A673 (cell line): Measurements from ENCODE around the gene HPGDS. TPM values are rescaled to one million over a fixed set of nuclear protein-coding genes. Genes with fewer than 3 reads are reported as not detected.
"Not testable (repeated sequence)": the region's sequence is repeated elsewhere in the genome, so short reads cannot be mapped to it uniquely, and the experiment has no call there.

Experiments
- BruUV-seq: library from RNA; stranded (reverse); fragments of 400-500 nt; replicated peaks from 2 replicates; lab custom pipeline; 2021; lab: Mats Ljungman, UMichigan
- CTCF ChIA-PET: fragments of 300-600 bp; sonication (Branson Sonifier 250); formaldehyde crosslinking; loops from one replicate; lab custom pipeline; 2022; ENCODE audit warnings: antibody characterized with exemption; lab: Charles Lee
- POLR2A ChIA-PET: fragments of 300-600 bp; sonication (Branson Sonifier 250); formaldehyde crosslinking; loops from one replicate; lab custom pipeline; 2022; ENCODE audit warnings: antibody characterized with exemption; ENCODE audit not compliant: low non-redundant PET; lab: Charles Lee
- DNase-seq: peaks from one replicate; pipeline ENCODE4 v3.0.0-alpha.2; 2015; ENCODE audit warnings: low spot score
- H3K27ac ChIP-seq: fragments of 200-600 bp; sonication (generic); 2 replicates; pipeline ENCODE4 v1.5.1; 2016; ENCODE audit warnings: mixed run types, low read depth, mild to moderate bottlenecking, mixed read lengths, antibody characterized with exemption, low read length; ENCODE audit not compliant: poor library complexity, severe bottlenecking
- H3K27me3 ChIP-seq: fragments of 200-600 bp; sonication (generic); replicated peaks from 2 replicates; pipeline ENCODE4 v1.6.1; 2017; ENCODE audit warnings: mixed run types, low read depth, mild to moderate bottlenecking, mixed read lengths, antibody characterized with exemption, low read length; ENCODE audit not compliant: insufficient read depth, poor library complexity
- H3K36me3 ChIP-seq: fragments of 200-600 bp; sonication (generic); 2 replicates; pipeline ENCODE4 v1.6.1; 2016; ENCODE audit warnings: mixed run types, mild to moderate bottlenecking, mixed read lengths, antibody characterized with exemption, low read length; ENCODE audit not compliant: insufficient read depth, poor library complexity, severe bottlenecking
- H3K4me1 ChIP-seq: fragments of 200-600 bp; sonication (generic); 2 replicates; pipeline ENCODE4 v1.6.1; 2017; ENCODE audit warnings: mixed run types, mild to moderate bottlenecking, mixed read lengths, antibody characterized with exemption, low read length; ENCODE audit not compliant: insufficient read depth, poor library complexity, severe bottlenecking
- H3K4me3 ChIP-seq: fragments of 200-600 bp; sonication (generic); 2 replicates; pipeline ENCODE4 v1.5.1; 2016; ENCODE audit warnings: low read depth, mixed run types, mild to moderate bottlenecking, mixed read lengths, low read length; ENCODE audit not compliant: poor library complexity, severe bottlenecking
- H3K9me3 ChIP-seq: fragments of 200-600 bp; sonication (generic); 2 replicates; pipeline ENCODE4 v1.6.1; 2016; ENCODE audit warnings: mixed run types, low read depth, mild to moderate bottlenecking, mixed read lengths, antibody characterized with exemption, low read length; ENCODE audit not compliant: poor library complexity, severe bottlenecking
- EZH2 ChIP-seq: fragments of 200-600 bp; sonication (generic); IDR thresholded peaks from 2 replicates; pipeline ENCODE4 v1.6.1; 2017; ENCODE audit warnings: borderline replicate concordance, low read depth, mild to moderate bottlenecking, mixed read lengths, antibody characterized with exemption, low read length; ENCODE audit not compliant: poor library complexity, severe bottlenecking
- intact Hi-C: fragments of 100-400 bp; cut with micrococcal nuclease; formaldehyde crosslinking; loops from one replicate; pipeline ENCODE4 v1.10.0; 2022; ENCODE audit not compliant: unreplicated experiment
- total RNA-seq: library from RNA; stranded (reverse); gene quantifications from 2 replicates; pipeline ENCODE4 v1.2.3, GENCODE V29; 2021
- TF ChIP-seq, protein P1 (sequence below): fragments of 300-800, 200-600 bp; sonication (generic); conservative IDR thresholded peaks from 2 replicates; pipeline ENCODE4 v1.5.1; 2017; ENCODE audit warnings: low read depth, mild to moderate bottlenecking, antibody characterized with exemption, low read length, moderate library complexity, mixed read lengths

The HPGDS gene
- total RNA-seq, 1 experiment from 2014 or later = not detected

DNA sequence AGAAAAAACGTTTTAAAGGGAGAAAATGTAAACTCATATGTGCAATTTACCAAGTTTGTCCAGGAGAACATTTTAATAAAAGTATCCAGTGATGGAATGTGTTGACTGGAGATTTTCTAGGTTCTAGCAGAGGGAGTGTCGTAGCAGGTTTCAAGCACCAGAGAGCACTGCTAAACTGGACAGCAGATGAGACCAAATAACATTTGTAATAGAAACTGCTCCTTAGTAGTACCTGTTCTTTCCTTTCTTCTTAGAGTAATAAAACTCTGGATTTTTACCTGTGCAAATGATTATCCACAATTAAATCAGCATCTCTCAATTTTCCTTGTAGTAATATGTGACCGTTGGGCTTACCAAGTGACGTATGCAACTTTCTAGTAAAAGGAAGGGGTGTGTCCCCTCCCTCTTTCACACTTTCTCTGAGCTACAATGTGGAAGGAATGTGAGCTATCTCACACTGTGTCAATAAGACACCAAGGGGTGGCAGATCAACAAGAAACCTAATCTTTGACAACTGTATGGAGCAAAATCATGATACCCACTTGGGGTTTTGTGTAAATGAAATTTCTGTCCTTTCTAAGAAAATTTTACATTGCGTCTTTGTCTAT, 9.5 kb downstream of the HPGDS start:
- POLR2A ChIA-PET = no interaction called here

DNA sequence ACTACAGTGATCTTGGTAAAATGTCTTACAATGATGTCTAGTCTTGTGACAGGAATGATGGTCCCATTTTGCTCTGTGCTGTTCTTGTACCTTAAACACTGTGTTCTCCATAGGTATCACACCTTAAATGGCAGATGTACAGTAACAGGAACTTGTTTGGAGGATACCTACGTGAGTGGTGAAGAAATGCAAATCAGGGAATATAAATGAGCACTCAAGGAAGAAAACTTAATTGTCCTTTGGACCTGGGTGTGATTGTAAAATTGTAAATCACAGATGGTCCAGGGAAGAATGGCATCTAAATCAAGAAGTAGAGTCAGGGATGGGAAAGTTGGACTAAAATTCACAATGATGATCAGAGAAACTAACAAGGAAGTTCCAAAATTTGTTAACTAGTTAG, 12.7 kb downstream of the HPGDS start:
- no peak for DNase-seq
- H3K36me3 ChIP-seq = no peaks in the 10 kb centered on the region
- no peak overlapping the region for H3K27ac ChIP-seq
- H3K9me3 ChIP-seq = peaks cover 5% of the 10 kb centered on the region
- H3K4me3 ChIP-seq = no peak overlapping the region
- no peaks in the 10 kb centered on the region for H3K4me1 ChIP-seq
- BruUV-seq = no TSS peak
- no peaks in the 10 kb centered on the region for H3K27me3 ChIP-seq
- intact Hi-C loops = no loop called here
- ChIA-PET POLR2A (no interaction called here), CTCF (no interaction called here)
- TF ChIP-seq, protein P1, sequence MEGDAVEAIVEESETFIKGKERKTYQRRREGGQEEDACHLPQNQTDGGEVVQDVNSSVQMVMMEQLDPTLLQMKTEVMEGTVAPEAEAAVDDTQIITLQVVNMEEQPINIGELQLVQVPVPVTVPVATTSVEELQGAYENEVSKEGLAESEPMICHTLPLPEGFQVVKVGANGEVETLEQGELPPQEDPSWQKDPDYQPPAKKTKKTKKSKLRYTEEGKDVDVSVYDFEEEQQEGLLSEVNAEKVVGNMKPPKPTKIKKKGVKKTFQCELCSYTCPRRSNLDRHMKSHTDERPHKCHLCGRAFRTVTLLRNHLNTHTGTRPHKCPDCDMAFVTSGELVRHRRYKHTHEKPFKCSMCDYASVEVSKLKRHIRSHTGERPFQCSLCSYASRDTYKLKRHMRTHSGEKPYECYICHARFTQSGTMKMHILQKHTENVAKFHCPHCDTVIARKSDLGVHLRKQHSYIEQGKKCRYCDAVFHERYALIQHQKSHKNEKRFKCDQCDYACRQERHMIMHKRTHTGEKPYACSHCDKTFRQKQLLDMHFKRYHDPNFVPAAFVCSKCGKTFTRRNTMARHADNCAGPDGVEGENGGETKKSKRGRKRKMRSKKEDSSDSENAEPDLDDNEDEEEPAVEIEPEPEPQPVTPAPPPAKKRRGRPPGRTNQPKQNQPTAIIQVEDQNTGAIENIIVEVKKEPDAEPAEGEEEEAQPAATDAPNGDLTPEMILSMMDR = no peak
- no peak for TF ChIP-seq EZH2

More for the DNA sequence above, 9.5 kb downstream of the HPGDS start:
- intact Hi-C loops = no loop called here
- Histone ChIP-seq H3K9me3 (no peaks in the 10 kb centered on the region), H3K27ac (no peak overlapping the region), H3K4me3 (no peak overlapping the region), H3K4me1 (no peaks in the 10 kb centered on the region), H3K36me3 (no peaks in the 10 kb centered on the region), H3K27me3 (no peaks in the 10 kb centered on the region)
- CTCF ChIA-PET = no interaction called here
- TF ChIP-seq EZH2 = no peak
- TF ChIP-seq, protein P1 = 0 out of 2 replicates have a peak, but pooled peaks have one; percentile 24
- BruUV-seq = no TSS peak
- no peak for DNase-seq

DNA sequence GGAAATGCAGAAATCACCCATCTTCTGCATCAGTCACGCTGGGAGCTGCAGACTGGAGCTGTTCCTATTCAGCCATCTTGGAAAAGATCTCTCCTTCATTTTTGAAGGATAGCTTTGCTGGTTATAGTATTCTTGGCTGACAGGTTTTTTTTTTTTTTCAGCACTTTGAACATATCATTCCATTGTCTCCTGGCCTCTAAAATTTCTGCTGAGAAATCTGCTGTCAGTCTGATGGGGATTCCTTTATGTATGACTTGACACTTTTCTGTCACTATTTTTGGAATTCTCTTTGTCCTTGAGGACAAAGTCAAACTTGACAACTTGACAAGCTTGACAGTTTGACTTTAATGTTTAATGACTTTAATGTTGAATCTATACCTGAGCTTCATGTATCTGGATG, 16.8 kb downstream of the HPGDS start:
- DNase-seq = no peak
- H3K27me3 ChIP-seq = no peaks in the 10 kb centered on the region
- POLR2A ChIA-PET = no interaction called here
- no peaks in the 10 kb centered on the region for H3K36me3 ChIP-seq
- H3K4me1 ChIP-seq = no peaks in the 10 kb centered on the region
- intact Hi-C loops = no loop called here
- no peak overlapping the region for H3K4me3 ChIP-seq
- H3K27ac ChIP-seq = no peak overlapping the region
- CTCF ChIA-PET = no interaction called here
- BruUV-seq = no TSS peak
- no peak for TF ChIP-seq EZH2
- TF ChIP-seq, protein P1 = no peak
- peaks cover 5% of the 10 kb centered on the region for H3K9me3 ChIP-seq

DNA sequence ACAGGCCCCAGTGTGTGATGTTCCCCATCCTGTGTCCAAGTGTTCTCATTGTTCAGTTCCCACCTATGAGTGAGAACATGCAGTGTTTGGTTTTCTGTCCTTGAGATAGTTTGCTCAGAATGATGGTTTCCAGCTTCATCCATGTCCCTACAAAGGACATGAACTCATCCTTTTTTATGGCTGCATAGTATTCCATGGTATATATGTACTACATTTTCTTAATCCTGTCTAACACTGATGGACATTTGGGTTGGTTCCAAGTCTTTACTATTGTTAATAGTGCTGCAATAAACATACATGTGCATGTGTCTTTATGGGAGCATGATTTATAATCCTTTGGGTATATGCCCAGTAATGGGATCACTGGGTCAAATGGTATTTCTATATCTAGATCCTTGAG, 22.7 kb downstream of the HPGDS start:
- H3K9me3 ChIP-seq, DNase-seq, H3K36me3 ChIP-seq, intact Hi-C loops, H3K4me3 ChIP-seq, H3K27me3 ChIP-seq, CTCF ChIA-PET, H3K4me1 ChIP-seq, BruUV-seq, H3K27ac ChIP-seq, POLR2A ChIA-PET: not testable (repeated sequence)
